HepG2 (cell line): Measurements from ENCODE around the gene KPNA4. TPM values are rescaled to one million over a fixed set of nuclear protein-coding genes. Genes with fewer than 3 reads are reported as not detected.
"Not testable (repeated sequence)": the region's sequence is repeated elsewhere in the genome, so short reads cannot be mapped to it uniquely, and the experiment has no call there.

Experiments used
- ATAC-seq: fragments of 200-7000 bp; cut with Tn5 transposase; 3 replicates; pipeline ENCODE4 v1.9.1; 2020; ENCODE audit warnings: mild to moderate bottlenecking, moderate library complexity
- BruUV-seq: library from RNA; stranded (reverse); fragments of 400-500 nt; replicated peaks from 2 replicates; lab custom pipeline; 2021; lab: Mats Ljungman, UMichigan
- CTCF ChIA-PET: fragments of 300-600 bp; formaldehyde crosslinking; extraction: SDS; loops from one replicate; lab custom pipeline; 2021; ENCODE audit warnings: low total read pairs, inconsistent platforms, low intra/inter-chr PET ratio; lab: Yijun Ruan, JAX
- POLR2A ChIA-PET: fragments of 350-600 bp; sonication (Branson Sonifier 250); formaldehyde crosslinking; loops from one replicate; lab custom pipeline; 2020; ENCODE audit warnings: antibody characterized with exemption, inconsistent platforms; lab: Yijun Ruan, JAX
- DNase-seq: peaks from one replicate; pipeline ENCODE4 v3.0.0-alpha.2; 2015; ENCODE audit warnings: low spot score
- FAIRE-seq: peaks from 3 replicates; lab custom pipeline; 2011; peaks lifted over from hg19 to GRCh38; lab: Jason Lieb, UNC
- H2AFZ ChIP-seq: one replicate; pipeline ENCODE4 v1.6.1; 2011; ENCODE audit warnings: low read length, inconsistent platforms
- H3K27ac ChIP-seq: fragments of 300-600 bp; 3 replicates; pipeline ENCODE4 v1.8.0; 2011; ENCODE audit warnings: mixed run types, mild to moderate bottlenecking, mixed read lengths, low read length, inconsistent platforms; ENCODE audit not compliant: insufficient read depth; ENCODE audit errors: extremely low read length
- H3K27me3 ChIP-seq, 2 experiments: fragments of 200-600 bp in 1 of 2; 2 replicates in 1 of 2; 3 replicates in 1 of 2; pipeline versions ENCODE4 v1.6.0 to v1.8.0; 2011; ENCODE audit warnings: low read length in 2 of 2, mild to moderate bottlenecking in 2 of 2, moderate library complexity in 2 of 2, inconsistent platforms in 1 of 2; ENCODE audit not compliant: insufficient read depth in 2 of 2, control insufficient read depth in 1 of 2
- H3K36me3 ChIP-seq, 2 experiments: fragments of 200-600 bp in 1 of 2; replicated peaks in 1 of 2; 2 replicates in 1 of 2; 3 replicates in 1 of 2; pipeline versions ENCODE4 v1.5.1 to v1.8.0; 2011; ENCODE audit warnings: low read length in 2 of 2, inconsistent platforms in 1 of 2; ENCODE audit not compliant: insufficient read depth in 2 of 2, control insufficient read depth in 1 of 2
- H3K4me1 ChIP-seq: 2 replicates; pipeline ENCODE4 v1.5.1; 2012; ENCODE audit warnings: low read length, inconsistent platforms; ENCODE audit not compliant: insufficient read depth
- H3K4me2 ChIP-seq: 2 replicates; pipeline ENCODE4 v1.6.0; 2011; ENCODE audit warnings: low read depth, low read length, inconsistent platforms
- H3K4me3 ChIP-seq, 3 experiments: fragments of 200-600 bp in 1 of 3; sonication (generic), shearing (Covaris generic) in 1 of 3; replicated peaks in 1 of 3; 2 replicates each; pipeline ENCODE4 v1.5.1; 2011 to 2016; ENCODE audit warnings: low read length in 3 of 3, inconsistent platforms in 2 of 3, low read depth in 2 of 3, mild to moderate bottlenecking in 2 of 3, control low read depth in 1 of 3, mixed read lengths in 1 of 3; ENCODE audit not compliant: insufficient read depth in 1 of 3
- H3K79me2 ChIP-seq: one replicate; pipeline ENCODE4 v1.6.1; 2011; ENCODE audit warnings: low read length, inconsistent platforms; ENCODE audit not compliant: insufficient read depth
- H3K9ac ChIP-seq: 2 replicates; pipeline ENCODE4 v1.6.0; 2011; ENCODE audit warnings: mild to moderate bottlenecking, low read depth, low read length, inconsistent platforms; ENCODE audit not compliant: insufficient read depth
- H3K9me3 ChIP-seq: 2 replicates; pipeline ENCODE4 v1.5.1; 2012; ENCODE audit warnings: mild to moderate bottlenecking, low read length
- H4K20me1 ChIP-seq: 2 replicates; pipeline ENCODE4 v1.6.0; 2011; ENCODE audit warnings: inconsistent platforms, mild to moderate bottlenecking, low read length, moderate library complexity; ENCODE audit not compliant: insufficient read depth
- AFF4 ChIP-seq: sonication (generic); formaldehyde crosslinking; IDR thresholded peaks from 2 replicates; pipeline ENCODE4 v1.4.0; 2020; ENCODE audit warnings: missing genetic modification reagents
- MXD4 ChIP-seq: IDR thresholded peaks from 2 replicates; pipeline ENCODE4 v1.6.1; 2016; ENCODE audit warnings: mild to moderate bottlenecking, missing biosample characterization, missing genetic modification reagents
- RAD51 ChIP-seq: fragments of 450-650 bp; IDR thresholded peaks from 2 replicates; pipeline ENCODE4 v1.6.1; 2016; ENCODE audit warnings: borderline replicate concordance
- TRIM22 ChIP-seq: fragments of 450-650 bp; IDR thresholded peaks from 2 replicates; pipeline ENCODE4 v1.6.1; 2017
- ZNF329 ChIP-seq: sonication (generic); formaldehyde crosslinking; IDR thresholded peaks from 2 replicates; pipeline ENCODE4 v1.9.0; 2021; ENCODE audit warnings: low read depth, mild to moderate bottlenecking, missing genetic modification reagents
- ZNF678 ChIP-seq: sonication (generic); formaldehyde crosslinking; IDR thresholded peaks from 2 replicates; pipeline ENCODE4 v1.4.0; 2020; ENCODE audit warnings: mild to moderate bottlenecking, missing genetic modification reagents
- WGBS: methylation state at CpG from one replicate; pipeline ENCODE4 v1.1.6; 2017; ENCODE audit warnings: low lambda C conversion rate; 5-methylcytosine and 5-hydroxymethylcytosine counted together
- in situ Hi-C: cut with HindIII; loops from 2 replicates; pipeline ENCODE4 v1.10.0; 2017; ENCODE audit warnings: low pct_unique_long_range_greater_than_20kb; ENCODE audit not compliant: extremely low pct_ligation_motif_present
- intact Hi-C: fragments of 100-400 bp; cut with micrococcal nuclease; formaldehyde crosslinking; loops from one replicate; pipeline ENCODE4 v1.10.0; 2022; ENCODE audit not compliant: unreplicated experiment
- polyA plus RNA-seq, 8 experiments: library from polyadenylated mRNA; depleted of rRNA in 3 of 8; stranded (reverse) in 7 of 8; unstranded in 1 of 8; fragments of >200 nt; fragmentation: Illumina TruSeq in 4 of 8; extraction: Trizol in 4 of 8; gene quantifications; 2 replicates each; pipeline versions ENCODE4 v1.2.1 to v1.2.3, GENCODE V29; 2011 to 2016; ENCODE audit warnings: low read depth in 4 of 8, missing spikeins in 1 of 8, mixed read lengths in 1 of 8; ENCODE audit not compliant: insufficient read depth in 1 of 8
- total RNA-seq, 5 experiments: library from RNA; depleted of rRNA; stranded (reverse); fragments of >200 nt; fragmentation: Illumina TruSeq; extraction: Trizol; gene quantifications; 2 replicates each; pipeline ENCODE4 v1.2.3, GENCODE V29; 2016; ENCODE audit warnings: low read depth in 1 of 5
- TF ChIP-seq, protein P1 (sequence below): sonication (generic); formaldehyde crosslinking; IDR thresholded peaks from 2 replicates; pipeline ENCODE4 v1.4.0; 2020; ENCODE audit warnings: mild to moderate bottlenecking, missing genetic modification reagents

Gene KPNA4
- total and polyA plus RNA-seq, 2 of the 13 experiments (the other 11 are each of a cell fraction or from before 2014, with no cell fraction given), result 9.9 to 27.9 TPM

DNA sequence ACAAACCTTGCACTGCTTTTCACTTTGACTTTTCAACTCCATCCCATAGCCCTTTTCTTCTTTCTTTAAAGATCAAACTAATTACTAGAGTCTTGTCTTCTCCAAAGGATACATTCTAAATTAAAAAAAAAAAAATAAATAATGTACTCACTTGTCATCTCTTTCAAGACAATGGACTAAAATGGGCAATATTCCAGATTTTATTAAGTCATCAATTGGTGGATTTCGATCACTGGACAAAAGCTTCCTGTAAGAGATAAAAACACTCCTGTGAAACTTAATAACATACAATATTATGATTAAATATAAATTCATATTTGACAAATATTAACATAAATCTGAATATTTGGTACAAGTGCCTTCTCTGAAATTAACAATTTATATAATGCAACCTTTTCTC, 34.1 kb downstream of the KPNA4 start:
- ATAC-seq, result no peak
- H3K4me2 ChIP-seq, result no peak overlapping the region
- H3K4me1 ChIP-seq, result no peaks in the 10 kb centered on the region
- H3K36me3 ChIP-seq, result peaks cover 4 to 64% of the 10 kb centered on the region in 2 experiments
- no peak for DNase-seq
- H3K4me3 ChIP-seq, result no peak overlapping the region
- in situ Hi-C loops (no loop called here), intact Hi-C loops (no loop called here)
- no peaks in the 10 kb centered on the region for H3K27me3 ChIP-seq
- no TSS peak for BruUV-seq
- H2AFZ ChIP-seq, result no peak overlapping the region
- no peaks in the 10 kb centered on the region for H3K79me2 ChIP-seq
- H3K9me3 ChIP-seq, result no peaks in the 10 kb centered on the region
- no peak overlapping the region for H3K27ac ChIP-seq
- TF ChIP-seq TRIM22 (no peak), AFF4 (CRISPR knock-in tag) (no peak), ZNF329 (no peak), ZNF678 (no peak), MXD4 (no peak), RAD51 (no peak)
- TF ChIP-seq, protein P1, sequence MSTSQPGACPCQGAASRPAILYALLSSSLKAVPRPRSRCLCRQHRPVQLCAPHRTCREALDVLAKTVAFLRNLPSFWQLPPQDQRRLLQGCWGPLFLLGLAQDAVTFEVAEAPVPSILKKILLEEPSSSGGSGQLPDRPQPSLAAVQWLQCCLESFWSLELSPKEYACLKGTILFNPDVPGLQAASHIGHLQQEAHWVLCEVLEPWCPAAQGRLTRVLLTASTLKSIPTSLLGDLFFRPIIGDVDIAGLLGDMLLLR (CRISPR knock-in tag), result no peak
- ChIA-PET CTCF (no interaction called here), POLR2A (no interaction called here)
- WGBS, result 100% methylated on average over 1 of the region's 1 CpG
- no peaks in the 10 kb centered on the region for H4K20me1 ChIP-seq
- no peak for FAIRE-seq
- no peak overlapping the region for H3K9ac ChIP-seq

- H3K9me3 ChIP-seq, H3K27ac ChIP-seq, H3K27me3 ChIP-seq, ATAC-seq, H3K4me2 ChIP-seq, POLR2A ChIA-PET, BruUV-seq, CTCF ChIA-PET, DNase-seq, intact Hi-C loops, in situ Hi-C loops, H2AFZ ChIP-seq, H3K9ac ChIP-seq, H3K4me1 ChIP-seq, H4K20me1 ChIP-seq, H3K4me3 ChIP-seq, FAIRE-seq, H3K79me2 ChIP-seq: not testable (repeated sequence)
- peaks cover 4 to 53% of the 10 kb centered on the region in 2 experiments for H3K36me3 ChIP-seq
- 98% methylated on average over 2 of the region's 2 CpGs for WGBS
Observed at GRCh38 chr3:160516391-160516790, 49.0 kb downstream of the KPNA4 start.
